RKO (cell line): ENCODE data around the gene SPHK1.
A peak's percentile ranks its signal among the peaks of the same experiment; 100 is the strongest.

Experiments
- DNase-seq: peaks from one replicate; pipeline ENCODE4 v3.0.0-alpha.2; 2016; ENCODE audit warnings: low spot score

Gene SPHK1

GRCh38 chr17:76407509-76407908 is 23.1 kb downstream of the SPHK1 start:
- no peak for DNase-seq

GRCh38 chr17:76408037-76408849 is 23.8 kb downstream of the SPHK1 start:
- no peak for DNase-seq

- DNase-seq = no peak
Observed at GRCh38 chr17:76410328-76410965, 26.0 kb downstream of the SPHK1 start.

- no peak for DNase-seq
Observed at GRCh38 chr17:76411247-76411646, 26.8 kb downstream of the SPHK1 start.

GRCh38 chr17:76414334-76415295 is 30.2 kb downstream of the SPHK1 start:
- no peak for DNase-seq

GRCh38 chr17:76415786-76416185 is 31.4 kb downstream of the SPHK1 start:
- no peak for DNase-seq

GRCh38 chr17:76416457-76416856 is 32.0 kb downstream of the SPHK1 start:
- DNase-seq = no peak

- DNase-seq = no peak
Observed at GRCh38 chr17:76416899-76417298, 32.5 kb downstream of the SPHK1 start.

GRCh38 chr17:76417499-76418143 is 33.2 kb downstream of the SPHK1 start:
- DNase-seq = no peak

- no peak for DNase-seq
Observed at GRCh38 chr17:76419576-76420260, 35.3 kb downstream of the SPHK1 start.

GRCh38 chr17:76420356-76421043 is 36.1 kb downstream of the SPHK1 start:
- DNase-seq = no peak

GRCh38 chr17:76421044-76421407 is 36.6 kb downstream of the SPHK1 start:
- no peak for DNase-seq

GRCh38 chr17:76422406-76422805 is 38.0 kb downstream of the SPHK1 start:
- DNase-seq = no peak

- no peak for DNase-seq
Observed at GRCh38 chr17:76422860-76423259, 38.5 kb downstream of the SPHK1 start.

- DNase-seq = no peak
Observed at GRCh38 chr17:76426853-76427252, 42.4 kb downstream of the SPHK1 start.

- DNase-seq = no peak
Observed at GRCh38 chr17:76427501-76428231, 43.3 kb downstream of the SPHK1 start.

GRCh38 chr17:76428511-76428910 is 44.1 kb downstream of the SPHK1 start:
- DNase-seq = no peak

- no peak for DNase-seq
Observed at GRCh38 chr17:76431509-76431908, 47.1 kb downstream of the SPHK1 start.

GRCh38 chr17:76432004-76432403 is 47.6 kb downstream of the SPHK1 start:
- DNase-seq = no peak

GRCh38 chr17:76432712-76433336 is 48.4 kb downstream of the SPHK1 start:
- DNase-seq = peak; percentile 61
